ENCODE data around the gene EXPH5.

Gene EXPH5

DNA sequence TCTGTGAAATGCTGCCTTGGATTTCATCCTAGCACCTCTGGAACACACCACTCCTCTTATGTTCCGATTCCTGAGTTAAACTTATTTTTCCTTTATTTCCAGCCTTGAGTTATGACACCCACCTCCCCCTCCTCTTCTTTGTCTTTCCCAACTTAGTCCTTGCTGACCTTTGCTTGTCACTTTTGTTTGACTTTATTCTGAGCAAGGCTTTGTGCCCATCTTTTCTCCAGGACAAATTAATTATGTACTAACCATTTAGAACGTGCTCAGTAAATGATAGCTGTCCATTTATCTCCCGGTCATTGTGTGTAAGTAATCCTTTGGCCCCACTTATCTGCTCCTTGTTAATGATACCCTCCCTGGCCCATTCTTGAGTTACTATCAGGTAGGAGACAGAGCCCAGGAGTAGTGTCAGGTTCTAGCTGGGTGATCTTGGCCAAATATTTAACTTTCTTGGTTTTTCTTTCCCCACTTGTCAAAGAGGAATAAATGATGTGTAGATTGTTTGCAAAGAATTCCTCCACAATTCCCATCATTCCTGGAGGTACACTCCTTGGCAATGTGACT, 44.2 kb downstream of the EXPH5 start:
- no peak overlapping the region for H3K27ac ChIP-seq
- H3K36me3 ChIP-seq (replicated peaks): no peaks in the 10 kb centered on the region
- no peak for DNase-seq
- TF ChIP-seq CTCF (IDR thresholded peaks at IDR 0.05; ENCODE audit: low read depth, low read length, missing control alignments): no peak
- in situ Hi-C loops (cut with HindIII; ENCODE audit: low pct_ligation_motif_present, low sequenced_read_pairs): no loop called here
- H3K27me3 ChIP-seq (replicated peaks): no peaks in the 10 kb centered on the region
- H3K4me3 ChIP-seq (ENCODE audit: low read depth, low read length): no peak overlapping the region

DNA sequence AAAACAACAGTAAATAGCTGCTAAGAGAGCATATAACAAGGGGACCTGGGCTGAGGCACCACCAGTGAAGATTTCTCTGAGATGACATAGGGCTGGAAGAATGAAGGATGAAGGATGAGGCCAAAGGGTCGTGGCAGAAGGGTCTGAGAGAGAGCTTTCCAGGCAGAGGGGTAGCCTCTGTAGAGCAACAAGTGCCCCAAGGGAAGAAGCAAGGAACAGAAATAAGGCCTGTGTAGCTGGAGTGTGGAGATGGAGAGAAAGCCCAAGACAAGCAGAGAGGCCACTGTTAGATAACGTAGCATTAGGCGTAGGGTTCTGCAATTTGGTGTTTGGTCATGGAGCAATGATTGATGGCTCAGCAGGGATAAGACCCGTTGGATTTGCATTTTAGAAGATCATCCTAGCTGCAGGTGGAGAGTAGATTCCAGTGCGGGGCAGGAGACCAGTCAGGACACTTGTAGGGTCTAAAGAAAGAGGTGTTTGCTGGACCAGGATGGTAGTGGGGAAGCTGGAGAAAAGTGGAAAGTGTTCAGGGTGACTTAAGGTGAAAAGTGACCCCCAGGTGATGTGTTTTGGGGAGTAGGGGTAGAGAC, 47.6 kb downstream of the EXPH5 start:
- TF ChIP-seq CTCF (IDR thresholded peaks at IDR 0.05; ENCODE audit: low read depth, low read length, missing control alignments): no peak
- no peak for DNase-seq
- in situ Hi-C loops (cut with HindIII; ENCODE audit: low pct_ligation_motif_present, low sequenced_read_pairs): no loop called here

DNA sequence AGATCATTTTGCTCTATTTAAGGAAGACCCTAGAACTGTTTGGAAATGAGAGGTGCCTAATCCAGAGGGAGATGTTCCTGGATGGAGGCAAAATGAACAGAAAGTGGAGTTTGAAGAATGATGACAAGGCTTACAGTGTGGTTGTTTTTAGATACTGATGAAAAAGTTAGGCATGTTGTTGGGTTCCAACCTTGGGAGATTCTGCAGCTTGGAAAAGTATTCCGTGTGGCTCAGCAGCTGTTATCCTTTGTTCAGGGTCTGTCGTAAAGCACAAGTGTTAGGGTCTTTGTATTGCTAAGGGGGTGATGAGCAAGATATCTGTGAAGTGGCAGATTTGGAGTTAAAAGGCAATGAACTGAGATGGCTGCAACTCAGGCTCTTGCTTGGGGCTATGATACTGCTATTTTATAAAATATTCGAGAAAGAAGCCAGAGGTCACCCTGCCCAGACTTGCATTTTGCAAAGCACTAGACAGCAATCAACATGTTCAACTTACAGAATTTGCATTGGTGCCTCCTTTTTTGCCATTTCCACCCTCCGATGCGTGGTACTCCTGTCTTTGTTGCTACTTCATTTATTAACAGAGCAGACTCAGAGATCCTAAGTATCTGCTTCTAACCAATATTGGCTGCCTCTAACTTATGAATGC, 50.1 kb downstream of the EXPH5 start:
- Histone ChIP-seq H3K27me3 (replicated peaks) (no peaks in the 10 kb centered on the region), H3K36me3 (replicated peaks) (no peaks in the 10 kb centered on the region), H3K4me3 (ENCODE audit: low read depth, low read length) (no peak overlapping the region), H3K27ac (no peak overlapping the region)
- in situ Hi-C loops (cut with HindIII; ENCODE audit: low pct_ligation_motif_present, low sequenced_read_pairs): no loop called here
- DNase-seq: no peak
- TF ChIP-seq CTCF (IDR thresholded peaks at IDR 0.05; ENCODE audit: low read depth, low read length, missing control alignments): no peak

More for the DNA sequence above, 47.6 kb downstream of the EXPH5 start:
- Histone ChIP-seq H3K27me3 (replicated peaks) (no peaks in the 10 kb centered on the region), H3K4me3 (ENCODE audit: low read depth, low read length) (no peak overlapping the region), H3K36me3 (replicated peaks) (no peaks in the 10 kb centered on the region), H3K27ac (no peak overlapping the region)

DNA sequence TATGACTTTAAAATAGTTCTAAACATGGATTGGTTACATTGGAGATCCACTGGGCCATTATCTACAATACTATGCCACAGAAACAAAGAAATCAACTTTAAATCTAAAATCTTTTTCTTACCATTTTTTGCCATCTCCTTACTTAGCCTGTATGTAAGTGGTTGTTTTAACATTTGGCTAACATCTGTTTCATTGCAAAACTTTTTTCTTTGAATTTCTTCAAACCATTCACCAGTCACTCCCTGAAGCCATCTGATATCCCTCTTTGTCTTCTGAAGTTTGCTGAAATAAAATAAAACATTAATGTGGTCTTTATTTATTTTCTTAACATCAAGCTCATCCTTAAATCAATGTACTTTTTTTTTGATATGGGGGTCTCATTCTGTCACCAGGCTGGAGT, 52.0 kb downstream of the EXPH5 start:
- in situ Hi-C loops (cut with HindIII; ENCODE audit: low pct_ligation_motif_present, low sequenced_read_pairs): no loop called here
- H3K4me3 ChIP-seq (ENCODE audit: low read depth, low read length): no peak overlapping the region
- H3K36me3 ChIP-seq (replicated peaks): no peaks in the 10 kb centered on the region
- no peak overlapping the region for H3K27ac ChIP-seq
- DNase-seq: no peak
- H3K27me3 ChIP-seq (replicated peaks): no peaks in the 10 kb centered on the region
- no peak for TF ChIP-seq CTCF (IDR thresholded peaks at IDR 0.05; ENCODE audit: low read depth, low read length, missing control alignments)

DNA sequence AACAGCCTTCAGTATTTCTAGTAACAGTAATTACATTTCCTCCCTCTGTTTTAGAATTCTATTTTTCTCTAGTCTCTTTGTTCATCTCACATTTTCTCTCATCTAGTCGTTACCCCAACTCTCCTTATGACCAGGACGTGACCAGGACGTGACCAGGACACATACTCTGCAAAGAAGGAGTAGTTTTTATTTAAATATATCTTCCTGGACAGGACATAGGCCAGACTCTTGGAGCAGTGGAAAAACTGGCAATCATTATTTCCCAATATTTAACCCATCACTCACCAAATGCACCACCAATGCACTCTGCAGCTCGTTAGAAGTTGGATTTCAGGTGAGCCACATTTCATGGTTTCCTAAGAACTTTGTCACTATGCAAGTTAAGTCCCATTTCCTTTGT, 55.1 kb downstream of the EXPH5 start:
- H3K27ac ChIP-seq: no peak overlapping the region
- in situ Hi-C loops (cut with HindIII; ENCODE audit: low pct_ligation_motif_present, low sequenced_read_pairs): no loop called here

More for the DNA sequence above, 55.1 kb downstream of the EXPH5 start:
- Histone ChIP-seq H3K4me3 (ENCODE audit: low read depth, low read length) (no peak overlapping the region), H3K27me3 (replicated peaks) (no peaks in the 10 kb centered on the region), H3K36me3 (replicated peaks) (no peaks in the 10 kb centered on the region)
- DNase-seq: no peak
- no peak for TF ChIP-seq CTCF (IDR thresholded peaks at IDR 0.05; ENCODE audit: low read depth, low read length, missing control alignments)

Measured in brain microvascular endothelial cell (primary cell).